ENCODE measurements around the gene LRP1B.

The LRP1B gene

GRCh38 chr2:142124706-142125105 lies 6.1 kb downstream of the LRP1B start:
- no peak for TF ChIP-seq ZBTB7A (IDR thresholded peaks at IDR 0.05; ENCODE audit: low read depth)
- no peak for TF ChIP-seq FOXM1 (IDR thresholded peaks at IDR 0.05; ENCODE audit: borderline replicate concordance, low read depth)
- TF ChIP-seq EGR1 (IDR thresholded peaks at IDR 0.05) = no peak
- no peak for TF ChIP-seq TCF12 (IDR thresholded peaks at IDR 0.05; ENCODE audit: low read depth)
- no peak for TF ChIP-seq NFIC (IDR thresholded peaks at IDR 0.05)
- TF ChIP-seq EP300 (IDR thresholded peaks at IDR 0.05; ENCODE audit: borderline replicate concordance) = no peak
- no peak for TF ChIP-seq YY1 (IDR thresholded peaks at IDR 0.05; ENCODE audit: low read depth)
- TF ChIP-seq, protein P1, sequence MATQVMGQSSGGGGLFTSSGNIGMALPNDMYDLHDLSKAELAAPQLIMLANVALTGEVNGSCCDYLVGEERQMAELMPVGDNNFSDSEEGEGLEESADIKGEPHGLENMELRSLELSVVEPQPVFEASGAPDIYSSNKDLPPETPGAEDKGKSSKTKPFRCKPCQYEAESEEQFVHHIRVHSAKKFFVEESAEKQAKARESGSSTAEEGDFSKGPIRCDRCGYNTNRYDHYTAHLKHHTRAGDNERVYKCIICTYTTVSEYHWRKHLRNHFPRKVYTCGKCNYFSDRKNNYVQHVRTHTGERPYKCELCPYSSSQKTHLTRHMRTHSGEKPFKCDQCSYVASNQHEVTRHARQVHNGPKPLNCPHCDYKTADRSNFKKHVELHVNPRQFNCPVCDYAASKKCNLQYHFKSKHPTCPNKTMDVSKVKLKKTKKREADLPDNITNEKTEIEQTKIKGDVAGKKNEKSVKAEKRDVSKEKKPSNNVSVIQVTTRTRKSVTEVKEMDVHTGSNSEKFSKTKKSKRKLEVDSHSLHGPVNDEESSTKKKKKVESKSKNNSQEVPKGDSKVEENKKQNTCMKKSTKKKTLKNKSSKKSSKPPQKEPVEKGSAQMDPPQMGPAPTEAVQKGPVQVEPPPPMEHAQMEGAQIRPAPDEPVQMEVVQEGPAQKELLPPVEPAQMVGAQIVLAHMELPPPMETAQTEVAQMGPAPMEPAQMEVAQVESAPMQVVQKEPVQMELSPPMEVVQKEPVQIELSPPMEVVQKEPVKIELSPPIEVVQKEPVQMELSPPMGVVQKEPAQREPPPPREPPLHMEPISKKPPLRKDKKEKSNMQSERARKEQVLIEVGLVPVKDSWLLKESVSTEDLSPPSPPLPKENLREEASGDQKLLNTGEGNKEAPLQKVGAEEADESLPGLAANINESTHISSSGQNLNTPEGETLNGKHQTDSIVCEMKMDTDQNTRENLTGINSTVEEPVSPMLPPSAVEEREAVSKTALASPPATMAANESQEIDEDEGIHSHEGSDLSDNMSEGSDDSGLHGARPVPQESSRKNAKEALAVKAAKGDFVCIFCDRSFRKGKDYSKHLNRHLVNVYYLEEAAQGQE (IDR thresholded peaks at IDR 0.05; ENCODE audit: low read depth) = no peak
- no peak for TF ChIP-seq TAF1 (IDR thresholded peaks at IDR 0.05; ENCODE audit: low read depth)
- TF ChIP-seq USF1 (IDR thresholded peaks at IDR 0.05) = no peak
- no peak for TF ChIP-seq TEAD4 (IDR thresholded peaks at IDR 0.05)

DNA sequence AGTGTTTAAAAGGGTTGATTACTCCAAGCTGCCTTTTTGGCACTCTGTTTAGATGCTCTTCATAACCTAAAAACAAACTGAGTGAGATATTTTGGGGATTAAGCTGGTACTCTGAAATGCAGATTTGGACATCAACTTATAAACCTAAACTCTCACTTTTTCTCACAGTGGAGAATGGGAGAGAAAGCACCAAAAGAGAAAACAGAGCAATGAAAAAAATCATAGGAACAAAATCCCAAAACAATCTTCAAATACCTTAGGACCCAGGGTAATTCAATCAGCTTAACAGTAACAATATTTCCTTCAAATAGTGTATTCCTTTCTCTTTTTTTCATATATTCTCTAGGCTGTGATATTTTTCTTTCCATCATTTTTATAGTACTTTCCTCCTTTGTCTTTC lies 11.5 kb downstream of the LRP1B start:
- TF ChIP-seq CREB1 (IDR thresholded peaks at IDR 0.05; ENCODE audit: low read depth) = no peak
- no peak for TF ChIP-seq NFIC (IDR thresholded peaks at IDR 0.05)
- TF ChIP-seq RAD21 (IDR thresholded peaks at IDR 0.05; ENCODE audit: low read depth) = no peak
- TF ChIP-seq TCF12 (IDR thresholded peaks at IDR 0.05; ENCODE audit: low read depth) = no peak
- no peak for TF ChIP-seq USF1 (IDR thresholded peaks at IDR 0.05)
- TF ChIP-seq EGR1 (IDR thresholded peaks at IDR 0.05) = no peak
- TF ChIP-seq YY1 (IDR thresholded peaks at IDR 0.05; ENCODE audit: low read depth) = no peak
- TF ChIP-seq, protein P2, sequence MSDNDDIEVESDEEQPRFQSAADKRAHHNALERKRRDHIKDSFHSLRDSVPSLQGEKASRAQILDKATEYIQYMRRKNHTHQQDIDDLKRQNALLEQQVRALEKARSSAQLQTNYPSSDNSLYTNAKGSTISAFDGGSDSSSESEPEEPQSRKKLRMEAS (IDR thresholded peaks at IDR 0.05) = no peak
- TF ChIP-seq ZBTB7A (IDR thresholded peaks at IDR 0.05; ENCODE audit: low read depth) = no peak
- TF ChIP-seq, protein P1 (IDR thresholded peaks at IDR 0.05; ENCODE audit: low read depth) = no peak
- TF ChIP-seq CEBPB (IDR thresholded peaks at IDR 0.05) = no peak
- no peak for TF ChIP-seq TAF1 (IDR thresholded peaks at IDR 0.05; ENCODE audit: low read depth)
- TF ChIP-seq TEAD4 (IDR thresholded peaks at IDR 0.05) = no peak
- no peak for TF ChIP-seq FOXM1 (IDR thresholded peaks at IDR 0.05; ENCODE audit: borderline replicate concordance, low read depth)
- no peak for TF ChIP-seq EP300 (IDR thresholded peaks at IDR 0.05; ENCODE audit: borderline replicate concordance)

- no peak for TF ChIP-seq YY1 (IDR thresholded peaks at IDR 0.05; ENCODE audit: low read depth)
- TF ChIP-seq CEBPB (IDR thresholded peaks at IDR 0.05) = peak; percentile 72
- peak; percentile 28; the same call in 1 of the 2 replicates for TF ChIP-seq EP300 (IDR thresholded peaks at IDR 0.05; ENCODE audit: borderline replicate concordance)
Measured at GRCh38 chr2:142112757-142113221, 18.0 kb downstream of the LRP1B start.

GRCh38 chr2:142104134-142104758 lies 26.6 kb downstream of the LRP1B start:
- TF ChIP-seq, protein P2 (IDR thresholded peaks at IDR 0.05) = no peak
- no peak for TF ChIP-seq YY1 (IDR thresholded peaks at IDR 0.05; ENCODE audit: low read depth)
- TF ChIP-seq CREB1 (IDR thresholded peaks at IDR 0.05; ENCODE audit: low read depth) = no peak
- TF ChIP-seq, protein P1 (IDR thresholded peaks at IDR 0.05; ENCODE audit: low read depth) = no peak
- TF ChIP-seq FOXM1 (IDR thresholded peaks at IDR 0.05; ENCODE audit: borderline replicate concordance, low read depth) = no peak
- TF ChIP-seq EGR1 (IDR thresholded peaks at IDR 0.05) = no peak
- TF ChIP-seq TEAD4 (IDR thresholded peaks at IDR 0.05) = no peak
- no peak for TF ChIP-seq EP300 (IDR thresholded peaks at IDR 0.05; ENCODE audit: borderline replicate concordance)

Data from Ishikawa (cell line).